HCEC 1CT (cell line): ENCODE results near the gene STYK1.

Experiments
- DNase-seq: peaks from one replicate; pipeline ENCODE4 v3.0.0-alpha.2; 2017

The STYK1 gene, protein sequence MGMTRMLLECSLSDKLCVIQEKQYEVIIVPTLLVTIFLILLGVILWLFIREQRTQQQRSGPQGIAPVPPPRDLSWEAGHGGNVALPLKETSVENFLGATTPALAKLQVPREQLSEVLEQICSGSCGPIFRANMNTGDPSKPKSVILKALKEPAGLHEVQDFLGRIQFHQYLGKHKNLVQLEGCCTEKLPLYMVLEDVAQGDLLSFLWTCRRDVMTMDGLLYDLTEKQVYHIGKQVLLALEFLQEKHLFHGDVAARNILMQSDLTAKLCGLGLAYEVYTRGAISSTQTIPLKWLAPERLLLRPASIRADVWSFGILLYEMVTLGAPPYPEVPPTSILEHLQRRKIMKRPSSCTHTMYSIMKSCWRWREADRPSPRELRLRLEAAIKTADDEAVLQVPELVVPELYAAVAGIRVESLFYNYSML

DNA sequence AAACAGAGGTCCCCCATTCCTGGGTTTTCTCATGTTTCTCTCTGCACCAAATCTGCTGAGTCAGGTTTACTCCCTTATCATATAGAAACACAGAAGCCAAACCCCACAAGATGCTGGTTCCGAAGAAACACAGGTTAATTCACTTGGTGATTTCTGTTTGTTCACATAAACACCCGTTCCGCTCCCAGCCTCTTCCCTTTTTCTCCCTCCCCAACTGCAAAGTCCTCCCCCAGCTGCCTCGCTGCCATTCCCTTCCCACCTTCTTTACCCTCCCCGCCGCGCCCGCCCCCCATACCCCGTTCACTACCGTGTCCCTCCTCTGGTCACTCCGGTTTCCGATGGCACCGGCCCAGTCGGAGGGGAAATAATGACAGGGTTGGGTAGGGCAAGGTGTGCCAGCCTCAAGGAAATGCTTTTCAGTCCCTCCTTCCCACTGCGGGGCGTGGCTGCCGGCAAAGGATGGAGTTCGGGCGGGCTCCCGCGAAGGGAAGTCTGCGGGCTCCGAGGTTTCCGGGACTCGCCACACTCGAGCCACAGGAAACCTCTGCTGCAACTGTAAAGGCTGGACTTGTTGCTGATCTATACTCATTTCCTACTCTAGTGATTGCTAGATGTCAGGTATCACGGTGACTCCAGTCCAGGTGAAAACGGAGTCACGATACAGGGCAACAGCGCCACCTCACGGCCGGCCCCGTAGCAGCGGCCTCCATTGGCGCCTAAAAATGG lies at the start of gene STYK1:
Gene STYK1, minus strand, starts transcription at position 394 of the 726 bp plus-strand sequence. CDS start 39,434 bp downstream, outside the sequence.
- peak; percentile 6 for DNase-seq

DNA sequence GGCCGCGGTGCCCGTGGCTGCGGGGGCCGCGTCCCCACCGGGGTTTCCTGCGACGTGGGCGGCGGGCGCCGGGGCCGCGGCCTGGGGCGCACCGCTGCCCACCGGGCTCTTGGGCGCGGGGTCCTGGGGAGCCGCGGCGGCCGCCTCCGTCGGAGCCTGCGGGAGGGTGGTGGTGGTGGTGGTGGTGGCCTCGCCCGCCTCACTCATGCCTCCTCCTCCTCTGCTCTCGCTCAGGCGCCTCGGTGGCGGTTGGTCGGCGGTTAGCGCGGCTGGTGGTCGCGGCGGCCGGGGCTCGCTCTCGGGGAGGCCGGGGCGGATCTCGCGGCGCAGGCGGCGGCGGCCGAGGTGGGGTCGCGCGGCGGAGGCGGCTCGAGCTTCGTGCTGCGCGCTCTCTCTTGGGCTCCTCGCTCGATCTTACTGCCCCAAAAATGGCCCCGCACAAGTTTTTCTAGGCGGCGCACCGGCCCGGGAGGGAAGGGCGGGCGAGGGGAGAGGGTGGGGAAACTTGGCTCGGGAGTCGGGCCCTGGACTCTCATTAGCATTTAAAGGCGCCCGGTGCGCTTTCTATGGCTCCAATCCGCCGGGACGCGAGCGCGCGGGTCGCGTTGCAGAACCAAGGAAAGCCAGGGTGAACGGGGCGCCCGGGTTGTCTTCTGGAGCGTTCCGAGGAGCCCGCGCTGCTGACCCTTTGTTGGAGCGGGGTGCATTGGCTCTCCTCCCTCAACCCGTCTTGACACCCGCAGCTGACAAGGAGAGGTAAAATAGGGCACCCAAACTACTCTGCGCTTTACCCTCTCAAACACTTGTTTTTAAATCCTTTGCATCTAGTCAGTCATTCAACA lies 49.3 kb upstream of the STYK1 start, which contains the start of gene YBX3:
Gene YBX3, minus strand, starts transcription at position 419 of the 842 bp plus-strand sequence. Its CDS starts 212 bp downstream, at position 207.
- peak; percentile 76 for DNase-seq

DNA sequence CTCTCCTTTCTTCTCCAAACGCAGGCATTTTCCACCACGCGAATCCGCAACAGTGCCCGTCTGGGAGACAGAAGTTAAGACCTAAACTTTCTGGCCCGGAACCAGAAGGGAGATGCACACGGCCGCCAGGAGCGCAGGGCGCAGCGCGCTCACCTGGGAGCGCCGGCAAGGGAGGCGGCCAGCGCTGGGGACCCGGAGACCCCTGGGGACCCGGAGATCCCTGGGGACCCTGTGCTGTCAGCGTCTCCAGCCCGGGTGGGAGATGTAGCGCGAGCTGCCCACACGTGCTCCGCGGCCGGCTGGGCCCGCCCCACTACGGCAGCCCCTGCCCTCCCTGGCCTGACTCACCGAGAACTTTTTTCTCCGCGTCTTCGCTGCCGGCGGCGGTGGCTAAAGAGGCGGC lies 48.7 kb upstream of the STYK1 start:
- DNase-seq, result peak; percentile 64

DNA sequence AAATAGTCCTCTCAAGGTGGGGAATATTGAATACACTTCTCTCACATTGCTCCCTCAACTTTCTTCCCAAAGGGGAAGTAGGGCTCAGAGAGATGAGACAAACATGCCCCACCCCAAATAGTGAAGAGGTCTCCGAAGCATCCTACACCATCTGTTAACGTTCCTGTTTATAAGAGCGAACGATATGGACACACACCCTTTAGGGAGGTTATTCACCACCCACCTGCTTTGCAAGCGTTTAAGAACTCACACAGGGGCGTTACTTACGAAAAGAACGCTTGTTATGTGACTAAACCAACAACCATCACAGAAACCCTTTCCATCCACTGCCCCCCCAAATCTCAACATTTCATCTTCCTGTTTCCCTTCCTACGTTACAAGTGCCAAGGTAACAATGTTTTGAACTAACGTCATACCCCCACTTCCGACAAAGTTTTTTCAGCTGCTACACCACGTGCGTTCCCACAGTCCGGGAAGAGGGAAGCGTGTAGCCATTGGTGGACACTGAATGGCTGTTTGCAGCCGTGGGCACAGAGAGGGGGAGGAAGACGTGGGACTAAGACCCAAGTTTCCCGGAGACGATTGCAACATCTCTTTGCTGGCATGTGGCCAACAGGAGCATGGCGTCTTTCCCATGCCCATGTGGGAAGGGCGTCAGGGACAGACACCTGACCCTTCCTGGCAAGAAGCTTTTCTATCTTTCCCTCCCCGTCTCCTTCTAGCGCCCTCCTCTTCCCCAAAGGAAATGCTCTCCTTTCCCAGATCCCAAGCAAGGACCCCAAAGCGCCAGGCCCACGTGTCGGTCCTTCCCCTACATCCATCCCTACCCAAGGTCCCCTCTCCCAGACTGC lies 48.0 kb upstream of the STYK1 start:
- peak; percentile 96 for DNase-seq

DNA sequence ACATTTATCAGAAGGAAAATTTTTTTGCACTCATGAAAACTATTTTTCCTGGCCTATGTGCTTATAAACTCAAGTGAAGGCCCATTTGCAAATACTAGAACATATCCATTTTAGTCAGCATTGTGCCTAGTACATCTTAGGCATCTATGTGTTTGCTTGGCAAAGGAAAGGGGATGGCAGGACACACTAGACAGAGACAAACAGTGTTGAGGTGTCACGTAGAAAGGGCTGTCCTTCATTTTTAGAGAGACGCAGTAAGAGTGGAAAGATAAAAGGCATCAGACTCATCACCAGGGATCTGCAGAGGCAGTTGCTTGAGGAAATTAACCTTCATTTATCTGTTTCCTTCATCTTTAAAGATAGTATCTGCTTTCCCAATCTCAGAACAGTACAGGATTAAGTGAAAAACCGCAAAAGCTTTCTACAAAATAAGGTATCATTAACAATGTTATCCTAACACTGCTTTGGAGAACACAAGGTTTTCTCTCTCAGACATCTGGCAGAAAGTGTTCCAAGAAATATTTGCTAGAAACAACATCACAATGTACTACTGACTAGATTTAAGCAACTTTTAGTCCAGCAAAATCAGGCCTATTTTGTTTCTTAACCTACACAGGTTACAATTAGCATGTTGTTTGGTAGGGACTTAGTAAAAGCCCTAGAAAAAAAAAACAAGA lies 47.3 kb upstream of the STYK1 start:
- DNase-seq, result no peak

DNA sequence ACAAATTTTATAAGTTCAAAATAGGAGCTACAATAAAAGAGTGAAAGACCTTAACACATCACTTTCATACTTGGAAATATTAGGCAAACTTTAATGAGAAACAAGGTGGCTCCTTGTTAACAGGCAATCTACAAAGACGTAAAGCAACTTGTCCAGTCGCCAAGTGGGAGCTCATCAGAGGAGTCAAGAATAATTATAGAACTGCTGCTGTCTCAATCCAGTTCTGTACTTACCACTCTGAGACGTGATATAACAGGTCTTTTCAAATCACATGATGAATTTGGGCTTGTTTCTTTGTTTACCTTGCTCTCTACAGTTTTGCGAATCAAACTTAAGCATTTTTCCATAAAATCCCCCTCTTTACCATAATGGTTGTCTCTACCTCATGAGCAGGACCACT lies 45.6 kb upstream of the STYK1 start:
- DNase-seq, result no peak

DNA sequence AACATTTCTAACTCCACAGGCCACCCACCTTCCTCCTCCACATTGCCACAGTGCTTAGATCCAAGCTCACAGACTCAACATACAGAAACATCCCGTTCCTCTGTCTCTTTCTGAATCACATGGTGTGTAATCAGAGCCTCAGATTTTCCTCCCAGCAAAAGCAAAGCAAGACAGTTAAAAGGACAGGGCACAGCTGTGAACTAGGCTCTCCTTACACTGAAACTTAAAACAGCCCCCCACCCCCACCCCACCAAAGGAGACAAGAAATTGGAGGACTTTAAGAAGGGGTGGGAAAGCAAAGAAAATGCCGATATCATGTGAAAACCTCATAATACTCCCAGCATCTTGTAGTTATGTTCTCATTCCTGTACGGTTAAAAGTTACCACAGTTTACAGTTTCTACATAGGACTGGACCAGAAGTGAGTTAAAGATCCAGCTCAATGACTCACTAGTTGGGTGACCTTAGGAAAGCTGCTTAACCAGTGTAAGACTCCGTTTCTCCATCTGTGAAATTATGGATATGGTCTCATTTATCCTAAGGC lies 44.5 kb upstream of the STYK1 start:
- DNase-seq, result peak; percentile 82

DNA sequence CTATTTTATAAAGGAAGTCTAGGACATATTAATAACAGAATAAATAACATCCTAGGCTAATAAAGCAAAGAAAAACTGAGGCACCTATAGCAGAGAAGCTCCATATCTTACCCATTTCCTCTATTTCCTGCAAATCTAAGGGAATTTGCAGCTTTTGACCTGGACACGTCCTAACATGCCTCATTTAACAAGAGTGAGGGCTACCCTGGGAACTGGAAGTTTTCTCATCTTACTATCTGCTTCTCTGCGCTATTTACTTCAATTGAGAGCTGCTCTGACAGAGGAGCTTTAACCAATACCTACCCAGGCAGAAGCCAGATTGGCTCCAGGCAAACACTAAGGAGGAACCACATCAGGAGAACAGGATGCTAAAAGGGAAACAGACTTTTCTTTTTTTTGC lies 43.6 kb upstream of the STYK1 start:
- DNase-seq, result no peak

DNA sequence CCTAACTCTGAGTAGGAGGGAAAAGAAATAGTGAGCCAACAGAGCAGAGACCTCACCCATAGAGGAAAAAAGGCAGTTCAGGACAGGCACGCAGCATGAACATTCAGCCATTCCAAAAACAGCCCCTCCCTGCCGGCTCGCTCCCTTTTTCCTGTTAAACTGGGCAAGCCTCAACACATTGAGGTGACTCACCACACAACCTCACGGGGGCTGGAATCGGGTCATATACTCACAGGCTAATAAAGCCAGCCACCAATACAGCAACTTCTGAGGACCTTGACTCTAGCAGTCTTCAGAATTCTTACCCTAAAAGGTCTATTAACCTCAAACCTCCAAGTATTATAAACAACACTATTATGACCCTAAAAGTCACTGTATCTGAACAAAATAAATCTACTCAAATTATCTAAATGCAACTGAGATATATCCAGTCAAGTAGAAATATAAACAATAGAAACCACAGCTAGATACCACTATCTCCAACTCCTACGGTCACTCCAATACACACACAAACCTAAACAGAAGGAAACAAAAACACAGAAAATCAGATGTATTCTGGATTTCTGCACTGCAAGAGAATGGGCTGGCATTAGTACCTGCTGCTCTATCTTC lies 43.0 kb upstream of the STYK1 start:
- peak; percentile 90 for DNase-seq

DNA sequence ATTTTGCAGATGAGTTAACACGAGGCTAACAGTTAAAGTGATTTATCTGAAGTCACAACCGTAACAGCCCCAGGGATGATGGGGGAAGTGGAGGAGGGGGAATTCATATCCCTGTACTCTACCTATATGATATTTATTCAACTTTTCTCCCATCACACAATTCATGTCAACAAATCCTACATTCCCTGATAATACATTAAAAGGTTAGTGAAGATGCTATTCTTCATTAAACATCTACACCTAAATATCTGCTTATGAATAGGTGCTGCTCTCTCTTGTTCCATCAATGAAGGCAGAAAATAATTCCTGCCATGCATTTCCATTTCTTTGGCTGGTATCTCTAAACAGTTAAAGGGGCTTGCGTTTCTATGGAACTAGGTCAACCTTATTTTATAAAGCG lies 42.4 kb upstream of the STYK1 start:
- DNase-seq, result no peak

DNA sequence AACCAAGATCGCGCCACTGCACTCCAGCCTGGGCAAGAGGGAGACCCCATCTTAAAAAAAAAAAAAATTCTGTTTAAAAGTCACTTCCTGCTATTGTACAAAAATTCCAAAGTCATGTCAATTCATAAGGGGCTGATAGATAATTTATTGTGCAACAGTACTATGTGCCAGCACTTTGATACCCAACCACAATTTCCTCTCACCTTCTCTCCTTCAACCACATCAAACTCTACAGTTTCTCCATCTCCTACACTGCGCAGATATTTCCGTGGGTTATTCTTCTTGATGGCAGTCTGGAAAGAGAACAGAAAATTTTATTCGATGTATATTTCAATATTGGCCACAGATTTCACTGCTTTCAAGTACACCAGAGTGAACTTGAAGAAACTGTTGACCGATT lies 41.6 kb upstream of the STYK1 start:
- DNase-seq, result no peak

DNA sequence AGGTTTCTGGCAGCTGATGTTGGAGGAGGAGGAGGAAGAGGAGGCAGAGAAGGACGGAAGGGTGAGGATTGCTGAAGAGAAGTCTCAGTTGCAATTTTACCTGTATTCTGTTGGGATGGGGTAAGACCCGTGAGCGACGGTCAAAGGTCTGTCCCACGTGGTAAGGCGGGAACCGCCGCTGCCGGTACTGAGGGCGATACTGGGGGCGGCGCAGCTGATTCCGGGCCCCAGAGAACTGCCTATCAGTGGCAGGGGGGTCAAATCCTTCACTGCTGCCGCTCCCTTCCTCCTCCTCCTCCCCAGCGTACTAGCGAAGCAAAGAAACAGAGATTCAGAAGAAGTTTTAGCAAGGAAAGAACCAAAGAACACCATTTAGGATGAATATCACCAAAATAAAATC lies 36.0 kb upstream of the STYK1 start:
- DNase-seq, result no peak

DNA sequence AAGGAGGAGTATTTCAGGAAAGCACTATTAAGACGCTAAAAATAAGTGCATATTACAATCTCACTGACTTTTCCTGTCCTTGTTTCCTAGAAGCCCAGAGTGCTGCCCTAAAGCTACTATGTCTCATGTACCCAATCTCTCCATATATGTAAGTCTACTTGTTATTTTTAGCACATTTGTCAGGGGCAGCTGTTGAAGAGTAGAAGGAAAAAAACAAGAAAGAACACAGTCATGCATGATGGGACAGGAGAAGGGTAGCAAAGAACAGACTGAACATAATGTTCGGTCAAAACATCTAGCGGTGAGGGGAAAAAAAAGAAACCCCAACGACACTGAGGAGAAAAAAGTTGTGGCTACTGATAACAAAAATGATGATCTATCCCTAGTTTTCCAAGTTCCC lies 35.0 kb upstream of the STYK1 start:
- DNase-seq, result no peak

DNA sequence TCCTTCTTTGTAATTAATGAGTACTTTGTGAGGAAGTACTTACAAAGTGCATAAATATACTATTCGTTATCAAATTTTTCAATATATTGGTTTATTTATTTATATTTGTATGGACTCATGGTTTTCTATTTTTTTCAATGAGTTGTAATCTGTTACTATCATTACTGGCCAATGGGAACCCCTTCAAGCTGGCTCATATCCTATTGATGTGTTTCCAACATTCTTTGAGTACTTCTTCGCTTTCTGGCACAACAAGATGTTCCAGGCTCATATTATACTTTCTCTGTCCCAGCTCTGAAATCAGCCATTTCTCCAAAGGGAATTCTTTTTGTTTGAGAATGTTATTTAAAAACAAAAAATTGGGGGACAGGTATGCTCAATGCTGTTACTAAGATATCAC lies 31.8 kb upstream of the STYK1 start:
- no peak for DNase-seq

DNA sequence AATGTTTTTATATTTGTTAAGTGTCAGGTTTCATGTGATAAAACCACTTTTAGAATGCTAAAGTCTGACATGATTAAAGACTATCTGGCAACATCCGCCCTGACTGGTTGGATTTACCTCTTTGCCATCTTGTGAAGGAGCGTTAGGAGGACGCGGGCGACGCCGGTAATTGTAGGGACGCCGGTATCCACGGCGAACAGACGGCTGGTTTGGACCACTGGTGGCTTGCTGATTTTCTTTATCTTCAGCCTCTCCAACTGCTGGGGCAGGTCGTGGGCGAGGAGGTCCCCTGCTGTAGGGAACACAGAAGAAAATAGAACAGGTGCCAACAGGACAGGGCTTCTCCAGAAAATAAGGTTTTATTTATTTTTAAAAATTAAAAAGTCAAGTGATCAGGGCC lies 28.0 kb upstream of the STYK1 start:
- DNase-seq, result no peak

DNA sequence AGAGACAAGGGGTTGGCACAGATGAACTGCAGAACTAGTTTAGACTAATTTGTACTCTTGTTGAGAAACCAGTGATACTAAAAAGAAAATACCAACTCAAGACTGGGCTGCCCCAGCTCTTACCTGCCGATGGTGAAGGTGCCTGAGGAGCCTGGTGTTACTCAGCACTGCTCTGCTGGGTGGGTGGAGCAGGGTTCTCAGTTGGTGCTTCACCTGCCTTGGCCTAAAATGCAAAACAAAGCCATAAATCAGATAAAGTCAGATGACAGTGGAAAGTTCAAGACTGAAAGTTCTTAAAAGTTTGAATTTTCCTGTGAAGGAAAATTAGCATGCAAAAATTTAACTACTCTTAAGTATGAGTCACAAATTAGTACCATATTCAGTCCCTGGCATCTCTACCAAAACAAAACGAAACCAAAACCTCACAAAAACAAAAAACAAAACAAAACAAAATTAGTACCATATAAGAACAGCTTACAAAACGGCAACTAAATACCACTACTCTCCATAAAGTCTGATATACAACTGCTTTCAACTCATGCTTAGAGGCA lies 27.4 kb upstream of the STYK1 start:
- DNase-seq, result no peak

DNA sequence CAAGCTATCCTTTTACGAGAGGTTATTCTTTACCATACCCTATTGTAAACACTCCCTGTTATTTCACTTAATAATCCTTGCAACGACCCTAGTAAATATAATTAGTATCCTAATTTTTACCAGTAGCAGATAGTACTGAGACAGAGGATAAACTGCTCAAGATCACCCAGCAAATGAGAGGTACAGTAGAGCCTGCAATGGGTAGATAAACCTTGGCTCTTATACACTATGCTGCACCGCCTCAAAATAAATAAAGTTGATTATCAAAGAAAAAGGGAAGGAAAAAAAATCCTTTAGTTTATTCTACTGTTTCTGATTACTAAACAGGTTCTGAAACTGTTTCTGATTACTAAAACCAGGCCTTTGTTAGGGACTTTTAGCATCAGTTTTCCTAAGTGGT lies 26.7 kb upstream of the STYK1 start:
- DNase-seq, result no peak

DNA sequence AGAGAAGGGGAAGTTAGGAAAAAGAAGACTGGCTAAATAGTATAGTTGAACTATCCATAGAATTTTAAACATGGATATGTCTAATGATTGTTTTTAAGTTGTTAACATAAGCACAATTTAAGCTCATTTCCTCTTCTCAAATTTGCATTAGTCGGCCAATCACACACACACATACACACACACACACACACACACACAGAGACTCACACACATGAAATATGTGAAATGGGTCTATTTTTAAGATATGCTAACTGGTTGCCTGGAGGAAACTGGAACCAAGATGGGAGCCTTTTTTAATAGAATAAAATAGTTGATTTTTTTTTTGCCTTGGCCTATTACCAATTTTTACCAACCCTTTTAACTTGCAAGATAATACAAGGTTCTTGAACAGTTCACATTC lies 24.0 kb upstream of the STYK1 start:
- DNase-seq, result no peak

DNA sequence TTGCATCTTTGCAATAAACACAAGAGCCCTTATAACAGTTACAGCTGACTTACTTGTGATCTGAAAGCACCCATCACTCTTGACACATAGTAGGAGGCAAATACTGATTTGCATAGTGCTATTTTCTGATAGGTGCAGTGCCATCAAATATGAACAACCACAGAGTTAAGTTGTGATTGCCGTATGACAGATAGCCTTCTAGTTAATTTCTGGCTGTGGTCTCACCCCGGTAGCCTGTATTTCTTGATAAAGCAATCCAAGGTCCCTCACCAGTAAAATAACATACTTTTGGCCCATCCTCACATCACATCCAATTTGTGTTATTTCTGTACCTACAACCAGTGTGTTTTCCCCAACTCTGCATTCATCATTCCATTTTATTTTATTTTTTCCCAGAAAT lies 23.3 kb upstream of the STYK1 start:
- no peak for DNase-seq

DNA sequence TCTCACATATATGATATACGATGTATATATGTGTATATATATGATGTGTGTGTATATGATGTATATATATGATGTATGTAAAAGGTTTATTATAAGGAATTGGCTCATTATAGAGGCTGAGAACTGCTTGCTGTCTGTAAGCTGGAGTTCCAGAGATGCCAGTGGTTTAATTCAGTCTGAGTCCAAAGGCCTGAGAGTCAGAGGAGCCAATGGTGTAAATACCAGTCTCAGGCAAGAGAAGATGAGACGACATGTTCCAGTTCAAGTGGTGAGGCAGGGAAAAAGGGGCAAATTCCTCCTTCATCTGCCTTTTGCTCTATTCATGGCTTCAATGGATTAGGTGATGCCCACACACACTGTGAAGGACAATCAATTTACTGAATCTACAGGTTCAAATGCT lies 17.1 kb upstream of the STYK1 start:
- DNase-seq, result no peak

DNA sequence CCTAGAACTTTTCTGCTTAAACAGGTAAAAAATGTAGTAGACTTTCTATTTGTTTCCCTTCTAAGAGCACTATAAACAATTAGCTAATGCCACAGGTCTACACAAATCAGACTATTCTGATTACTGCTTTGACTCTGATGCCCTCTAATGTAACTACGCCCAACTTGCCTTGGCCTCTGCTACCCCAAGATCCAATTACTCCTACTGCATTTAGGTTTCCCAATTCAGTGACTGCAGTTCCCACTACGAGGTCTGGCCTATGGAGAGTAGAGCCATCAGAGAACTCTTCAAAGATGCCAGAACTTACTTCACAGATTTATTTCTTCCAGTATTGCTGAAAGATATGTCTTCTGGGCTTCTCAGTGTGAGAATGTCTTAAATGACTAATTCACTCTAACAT lies 15.3 kb upstream of the STYK1 start:
- DNase-seq, result no peak
